GM18861 (cell line): ENCODE measurements around the gene FIGNL1.
A peak's percentile ranks its signal among the peaks of the same experiment; 100 is the strongest.

ENCODE experiments used
- ATAC-seq: cut with Tn5 transposase; IDR thresholded peaks from one replicate; pipeline ENCODE4 v1.9.1; 2021; ENCODE audit not compliant: unreplicated experiment

Gene FIGNL1

GRCh38 chr7:50449881-50450589 is at the start of gene FIGNL1:
Gene FIGNL1 (minus strand): TSS chr7:50450350. CDS start chr7:50447287, 3,063 bp downstream.
- peak; percentile 60 for ATAC-seq

GRCh38 chr7:50499092-50499491 is 48.9 kb upstream of the FIGNL1 start:
- ATAC-seq = no peak

- no peak for ATAC-seq
Observed at GRCh38 chr7:50497968-50498367, 47.8 kb upstream of the FIGNL1 start.

- ATAC-seq = no peak
Observed at GRCh38 chr7:50497068-50497642, 47.0 kb upstream of the FIGNL1 start.

- ATAC-seq = no peak
Observed at GRCh38 chr7:50496569-50496968, 46.4 kb upstream of the FIGNL1 start.

- no peak for ATAC-seq
Observed at GRCh38 chr7:50495746-50496145, 45.6 kb upstream of the FIGNL1 start.

- no peak for ATAC-seq
Observed at GRCh38 chr7:50492770-50493519, 42.8 kb upstream of the FIGNL1 start.

GRCh38 chr7:50491943-50492342 is 41.8 kb upstream of the FIGNL1 start:
- ATAC-seq = no peak

- no peak for ATAC-seq
Observed at GRCh38 chr7:50491209-50491608, 41.1 kb upstream of the FIGNL1 start.

GRCh38 chr7:50488379-50488778 is 38.2 kb upstream of the FIGNL1 start:
- no peak for ATAC-seq

- ATAC-seq = no peak
Observed at GRCh38 chr7:50486512-50486911, 36.4 kb upstream of the FIGNL1 start.

GRCh38 chr7:50481867-50482266 is 31.7 kb upstream of the FIGNL1 start:
- ATAC-seq = no peak

- ATAC-seq = no peak
Observed at GRCh38 chr7:50480797-50481196, 30.6 kb upstream of the FIGNL1 start.

GRCh38 chr7:50479743-50480517 is 29.8 kb upstream of the FIGNL1 start:
- no peak for ATAC-seq

GRCh38 chr7:50477640-50478039 is 27.5 kb upstream of the FIGNL1 start:
- ATAC-seq = no peak

GRCh38 chr7:50476953-50477625 is 26.9 kb upstream of the FIGNL1 start:
- ATAC-seq = no peak

- ATAC-seq = peak; percentile 57
Observed at GRCh38 chr7:50475340-50475739, 25.2 kb upstream of the FIGNL1 start.

GRCh38 chr7:50474382-50475160 is 24.4 kb upstream of the FIGNL1 start:
- no peak for ATAC-seq

GRCh38 chr7:50473531-50473930 is 23.4 kb upstream of the FIGNL1 start:
- ATAC-seq = no peak

GRCh38 chr7:50472427-50472826 is 22.3 kb upstream of the FIGNL1 start:
- no peak for ATAC-seq
